ENCODE results near the gene LTBP1. TPM values are rescaled to one million over a fixed set of nuclear protein-coding genes. Genes with fewer than 3 reads are reported as not detected.

The LTBP1 gene
- total RNA-seq, 1 experiment from 2014 or later = 12.5 TPM

DNA sequence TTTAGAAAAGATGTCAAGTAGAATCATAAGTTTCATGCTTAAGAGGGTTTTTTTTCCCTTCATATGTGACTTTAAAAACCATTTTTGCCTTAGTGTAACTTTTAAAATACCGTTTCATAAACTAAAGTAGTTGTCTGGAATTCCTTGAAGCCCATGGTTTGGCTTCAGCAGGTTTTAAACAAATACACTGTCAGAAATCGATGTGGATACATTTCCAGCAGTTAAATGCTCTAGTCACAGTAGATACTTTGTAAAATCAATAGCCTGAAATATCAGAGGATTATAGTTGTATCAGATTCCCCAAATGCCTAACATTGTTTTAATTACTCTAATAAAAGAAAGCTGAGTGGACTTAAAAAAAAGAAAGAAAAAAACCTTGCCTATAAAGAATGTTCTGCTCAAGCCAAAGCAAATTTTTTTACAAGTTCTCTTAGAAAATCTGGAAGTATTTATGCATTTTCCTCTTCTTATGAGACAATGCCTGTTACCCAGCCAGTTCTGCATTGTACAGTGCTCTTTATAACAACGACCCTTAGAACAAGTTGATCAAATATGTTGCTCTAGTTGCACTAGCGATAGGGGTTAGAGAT, 260.5 kb downstream of the LTBP1 start:
- ATAC-seq = no peak
- Histone ChIP-seq H3K36me3 (ENCODE audit: control insufficient read depth, insufficient read depth, low read length) (no peaks in the 10 kb centered on the region), H3K4me3 (ENCODE audit: low read depth in 2 of 2, low read length in 2 of 2) (no peak overlapping the region), H3K27ac (ENCODE audit: low read length) (no peak overlapping the region), H3K9me3 (ENCODE audit: control insufficient read depth, insufficient read depth, low read depth, low read length) (no peaks in the 10 kb centered on the region), H3K27me3 (ENCODE audit: control insufficient read depth, insufficient read depth, low read length) (no peaks in the 10 kb centered on the region), H3K4me1 (ENCODE audit: control insufficient read depth, insufficient read depth, low read length) (no peaks in the 10 kb centered on the region; the same call in 1 of the 2 replicates)
- intact Hi-C loops (cut with micrococcal nuclease; ENCODE audit: unreplicated experiment) = no loop called here
- TF ChIP-seq, protein P1, sequence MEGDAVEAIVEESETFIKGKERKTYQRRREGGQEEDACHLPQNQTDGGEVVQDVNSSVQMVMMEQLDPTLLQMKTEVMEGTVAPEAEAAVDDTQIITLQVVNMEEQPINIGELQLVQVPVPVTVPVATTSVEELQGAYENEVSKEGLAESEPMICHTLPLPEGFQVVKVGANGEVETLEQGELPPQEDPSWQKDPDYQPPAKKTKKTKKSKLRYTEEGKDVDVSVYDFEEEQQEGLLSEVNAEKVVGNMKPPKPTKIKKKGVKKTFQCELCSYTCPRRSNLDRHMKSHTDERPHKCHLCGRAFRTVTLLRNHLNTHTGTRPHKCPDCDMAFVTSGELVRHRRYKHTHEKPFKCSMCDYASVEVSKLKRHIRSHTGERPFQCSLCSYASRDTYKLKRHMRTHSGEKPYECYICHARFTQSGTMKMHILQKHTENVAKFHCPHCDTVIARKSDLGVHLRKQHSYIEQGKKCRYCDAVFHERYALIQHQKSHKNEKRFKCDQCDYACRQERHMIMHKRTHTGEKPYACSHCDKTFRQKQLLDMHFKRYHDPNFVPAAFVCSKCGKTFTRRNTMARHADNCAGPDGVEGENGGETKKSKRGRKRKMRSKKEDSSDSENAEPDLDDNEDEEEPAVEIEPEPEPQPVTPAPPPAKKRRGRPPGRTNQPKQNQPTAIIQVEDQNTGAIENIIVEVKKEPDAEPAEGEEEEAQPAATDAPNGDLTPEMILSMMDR (IDR thresholded peaks at IDR 0.05) = no peak
- TF ChIP-seq POLR2AphosphoS5 (IDR thresholded peaks at IDR 0.05; ENCODE audit: low read depth, low read length) (no peak), SIN3A (IDR thresholded peaks at IDR 0.05; ENCODE audit: borderline replicate concordance, insufficient read depth, low read depth, low read length) (no peak), REST (IDR thresholded peaks at IDR 0.05; ENCODE audit: insufficient read depth in 1 of 2, low read depth in 2 of 2, low read length in 1 of 2) (no peak), TCF7L2 (IDR thresholded peaks at IDR 0.05; ENCODE audit: low read depth, low read length) (no peak)
- no TSS peak for BruUV-seq (replicated peaks)
- CTCF ChIA-PET = no interaction called here
- POLR2A ChIA-PET = no interaction called here
- in situ Hi-C loops (cut with HindIII; ENCODE audit: low pct_unique_long_range_greater_than_20kb, low sequenced_read_pairs) = no loop called here
- no peak for DNase-seq (ENCODE audit: low read depth, low spot score)

- ChIA-PET CTCF (no interaction called here), POLR2A (no interaction called here)
- in situ Hi-C loops (cut with HindIII; ENCODE audit: low pct_unique_long_range_greater_than_20kb, low sequenced_read_pairs) = no loop called here
Measured at GRCh38 chr2:33208400-33208799, 261.6 kb downstream of the LTBP1 start.

More at GRCh38 chr2:33208400-33208799, 261.6 kb downstream of the LTBP1 start:
- intact Hi-C loops (cut with micrococcal nuclease; ENCODE audit: unreplicated experiment) = no loop called here
- H3K27ac ChIP-seq (ENCODE audit: low read length) = no peak overlapping the region
- no peaks in the 10 kb centered on the region for H3K27me3 ChIP-seq (ENCODE audit: control insufficient read depth, insufficient read depth, low read length)
- H3K4me1 ChIP-seq (ENCODE audit: control insufficient read depth, insufficient read depth, low read length) = no peaks in the 10 kb centered on the region; the same call in 1 of the 2 replicates
- TF ChIP-seq REST (IDR thresholded peaks at IDR 0.05; ENCODE audit: insufficient read depth in 1 of 2, low read depth in 2 of 2, low read length in 1 of 2) = no peak
- TF ChIP-seq, protein P1 (IDR thresholded peaks at IDR 0.05) = no peak
- TF ChIP-seq POLR2AphosphoS5 (IDR thresholded peaks at IDR 0.05; ENCODE audit: low read depth, low read length) = no peak
- TF ChIP-seq TCF7L2 (IDR thresholded peaks at IDR 0.05; ENCODE audit: low read depth, low read length) = no peak
- no peak for TF ChIP-seq SIN3A (IDR thresholded peaks at IDR 0.05; ENCODE audit: borderline replicate concordance, insufficient read depth, low read depth, low read length)
- BruUV-seq (replicated peaks) = no TSS peak
- DNase-seq (ENCODE audit: low read depth, low spot score) (no peak), ATAC-seq (no peak)
- no peaks in the 10 kb centered on the region for H3K9me3 ChIP-seq (ENCODE audit: control insufficient read depth, insufficient read depth, low read depth, low read length)
- no peaks in the 10 kb centered on the region for H3K36me3 ChIP-seq (ENCODE audit: control insufficient read depth, insufficient read depth, low read length)
- no peak overlapping the region for H3K4me3 ChIP-seq (ENCODE audit: low read depth in 2 of 2, low read length in 2 of 2)

Data from Panc1 (cell line).